ENCODE measurements around the gene PIEZO1. TPM values are rescaled to one million over a fixed set of nuclear protein-coding genes. Genes with fewer than 3 reads are reported as not detected.

The PIEZO1 gene
- total RNA-seq, 2 donors from 2014 or later: 84.1 to 97.0 TPM

DNA sequence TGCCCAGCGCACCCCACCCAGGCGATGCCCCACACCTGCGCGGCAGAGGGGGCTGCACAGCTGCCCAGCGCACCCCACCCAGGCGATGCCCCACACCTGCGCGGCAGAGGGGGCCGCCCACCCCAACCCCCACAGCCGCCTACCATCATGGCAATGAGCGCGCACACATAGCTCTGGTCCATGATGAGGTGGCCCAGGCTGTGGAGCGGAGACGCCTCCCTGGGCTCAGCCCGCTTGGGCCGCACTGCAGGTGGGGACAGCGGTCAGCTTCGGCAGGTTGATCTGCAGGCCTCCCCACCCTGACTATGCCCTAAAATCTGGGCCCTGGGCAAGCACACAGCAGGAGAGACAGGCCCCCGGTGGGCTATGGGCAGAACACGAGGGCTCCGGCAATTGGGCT is 48.5 kb downstream of the PIEZO1 start:
- Histone ChIP-seq H3K4me3 (ENCODE audit: low read length) (no peak overlapping the region), H3K9me3 (ENCODE audit: control insufficient read depth, low read length) (no peaks in the 10 kb centered on the region), H3K36me3 (ENCODE audit: control insufficient read depth, insufficient read depth, low read length) (peaks cover 14% of the 10 kb centered on the region), H3K27ac (ENCODE audit: low read depth, low read length) (no peak overlapping the region), H3K4me1 (ENCODE audit: control insufficient read depth, insufficient read depth, low read length) (no peaks in the 10 kb centered on the region), H3K27me3 (ENCODE audit: control insufficient read depth, insufficient read depth, low read length, poor library complexity, severe bottlenecking) (no peaks in the 10 kb centered on the region), H3K9ac (ENCODE audit: extremely low read depth, low read length, poor library complexity, severe bottlenecking) (no peak overlapping the region)
- Mint-ChIP-seq H3K27me3 (ENCODE audit: insufficient read depth) (no peaks in the 10 kb centered on the region), H3K4me1 (no peaks in the 10 kb centered on the region), H3K36me3 (ENCODE audit: low read depth) (peaks cover 5% of the 10 kb centered on the region), H3K4me3 (no peak overlapping the region), H3K9me3 (no peaks in the 10 kb centered on the region), H3K27ac (no peak overlapping the region)
- no peak for TF ChIP-seq CTCF (conservative IDR thresholded peaks at IDR 0.05)
- DNase-seq: no peak
- 92 to 95% methylated on average over 10 to 18 of the region's 21 CpGs for whole genome bisulfite sequencing, 2 experiments (ENCODE audit: insufficient coverage in 1 of 2, insufficient read length in 1 of 2)

GRCh38 chr16:88736088-88736487 is 48.9 kb downstream of the PIEZO1 start:
- H3K36me3 Mint-ChIP-seq (ENCODE audit: low read depth): peaks cover 8% of the 10 kb centered on the region
- 93 to 95% methylated on average over 14 to 21 of the region's 21 CpGs for WGBS, 2 experiments (ENCODE audit: insufficient coverage in 1 of 2, insufficient read length in 1 of 2)
- no peak overlapping the region for H3K9ac ChIP-seq (ENCODE audit: extremely low read depth, low read length, poor library complexity, severe bottlenecking)

DNA sequence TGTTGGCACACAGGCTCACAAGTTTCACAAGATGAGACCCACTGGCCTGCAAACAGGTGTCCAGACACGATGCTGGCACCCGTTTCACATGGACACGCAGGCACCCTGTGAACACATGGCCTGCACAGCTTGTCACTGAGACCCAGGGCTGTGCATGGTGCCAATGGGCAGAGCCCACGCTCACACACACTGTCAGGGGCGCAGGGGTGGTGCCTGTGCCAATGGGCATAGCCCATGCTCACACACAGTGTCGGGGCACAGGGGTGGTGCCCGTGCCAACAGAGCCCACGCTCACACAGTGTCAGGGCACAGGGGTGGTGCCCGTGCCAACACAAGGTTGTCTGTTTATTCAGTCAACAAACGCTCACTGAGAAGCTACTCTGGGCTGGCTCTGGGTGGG is 49.4 kb downstream of the PIEZO1 start:
- H3K27me3 Mint-ChIP-seq (ENCODE audit: insufficient read depth): no peaks in the 10 kb centered on the region

More at GRCh38 chr16:88736088-88736487, 48.9 kb downstream of the PIEZO1 start:
- no peaks in the 10 kb centered on the region for H3K4me1 ChIP-seq (ENCODE audit: control insufficient read depth, insufficient read depth, low read length)
- no peaks in the 10 kb centered on the region for H3K9me3 ChIP-seq (ENCODE audit: control insufficient read depth, low read length)
- H3K27ac ChIP-seq (ENCODE audit: low read depth, low read length): no peak overlapping the region
- no peaks in the 10 kb centered on the region for H3K4me1 Mint-ChIP-seq
- H3K36me3 ChIP-seq (ENCODE audit: control insufficient read depth, insufficient read depth, low read length): peaks cover 14% of the 10 kb centered on the region
- no peak overlapping the region for H3K27ac Mint-ChIP-seq
- no peak overlapping the region for H3K4me3 Mint-ChIP-seq
- no peak for DNase-seq
- H3K27me3 ChIP-seq (ENCODE audit: control insufficient read depth, insufficient read depth, low read length, poor library complexity, severe bottlenecking): no peaks in the 10 kb centered on the region
- H3K9me3 Mint-ChIP-seq: no peaks in the 10 kb centered on the region
- no peak overlapping the region for H3K4me3 ChIP-seq (ENCODE audit: low read length)
- no peaks in the 10 kb centered on the region for H3K27me3 Mint-ChIP-seq (ENCODE audit: insufficient read depth)
- TF ChIP-seq CTCF (conservative IDR thresholded peaks at IDR 0.05): no peak

More for the DNA sequence above, 49.4 kb downstream of the PIEZO1 start:
- no peaks in the 10 kb centered on the region for H3K4me1 ChIP-seq (ENCODE audit: control insufficient read depth, insufficient read depth, low read length)
- peaks cover 14% of the 10 kb centered on the region for H3K36me3 ChIP-seq (ENCODE audit: control insufficient read depth, insufficient read depth, low read length)
- 91 to 98% methylated on average over 9 to 10 of the region's 10 CpGs for WGBS, 2 experiments (ENCODE audit: insufficient coverage in 1 of 2, insufficient read length in 1 of 2)
- H3K4me1 Mint-ChIP-seq: no peaks in the 10 kb centered on the region
- H3K4me3 Mint-ChIP-seq: no peak overlapping the region
- no peaks in the 10 kb centered on the region for H3K9me3 Mint-ChIP-seq
- no peak overlapping the region for H3K27ac Mint-ChIP-seq
- H3K4me3 ChIP-seq (ENCODE audit: low read length): no peak overlapping the region
- H3K27me3 ChIP-seq (ENCODE audit: control insufficient read depth, insufficient read depth, low read length, poor library complexity, severe bottlenecking): no peaks in the 10 kb centered on the region
- no peaks in the 10 kb centered on the region for H3K9me3 ChIP-seq (ENCODE audit: control insufficient read depth, low read length)
- no peak for TF ChIP-seq CTCF (conservative IDR thresholded peaks at IDR 0.05)
- H3K36me3 Mint-ChIP-seq (ENCODE audit: low read depth): peaks cover 10% of the 10 kb centered on the region
- H3K27ac ChIP-seq (ENCODE audit: low read depth, low read length): no peak overlapping the region
- DNase-seq: no peak
- H3K9ac ChIP-seq (ENCODE audit: extremely low read depth, low read length, poor library complexity, severe bottlenecking): no peak overlapping the region

All from endodermal cell (in vitro differentiated cells).